ENCODE data around the gene SGF29.

DNA sequence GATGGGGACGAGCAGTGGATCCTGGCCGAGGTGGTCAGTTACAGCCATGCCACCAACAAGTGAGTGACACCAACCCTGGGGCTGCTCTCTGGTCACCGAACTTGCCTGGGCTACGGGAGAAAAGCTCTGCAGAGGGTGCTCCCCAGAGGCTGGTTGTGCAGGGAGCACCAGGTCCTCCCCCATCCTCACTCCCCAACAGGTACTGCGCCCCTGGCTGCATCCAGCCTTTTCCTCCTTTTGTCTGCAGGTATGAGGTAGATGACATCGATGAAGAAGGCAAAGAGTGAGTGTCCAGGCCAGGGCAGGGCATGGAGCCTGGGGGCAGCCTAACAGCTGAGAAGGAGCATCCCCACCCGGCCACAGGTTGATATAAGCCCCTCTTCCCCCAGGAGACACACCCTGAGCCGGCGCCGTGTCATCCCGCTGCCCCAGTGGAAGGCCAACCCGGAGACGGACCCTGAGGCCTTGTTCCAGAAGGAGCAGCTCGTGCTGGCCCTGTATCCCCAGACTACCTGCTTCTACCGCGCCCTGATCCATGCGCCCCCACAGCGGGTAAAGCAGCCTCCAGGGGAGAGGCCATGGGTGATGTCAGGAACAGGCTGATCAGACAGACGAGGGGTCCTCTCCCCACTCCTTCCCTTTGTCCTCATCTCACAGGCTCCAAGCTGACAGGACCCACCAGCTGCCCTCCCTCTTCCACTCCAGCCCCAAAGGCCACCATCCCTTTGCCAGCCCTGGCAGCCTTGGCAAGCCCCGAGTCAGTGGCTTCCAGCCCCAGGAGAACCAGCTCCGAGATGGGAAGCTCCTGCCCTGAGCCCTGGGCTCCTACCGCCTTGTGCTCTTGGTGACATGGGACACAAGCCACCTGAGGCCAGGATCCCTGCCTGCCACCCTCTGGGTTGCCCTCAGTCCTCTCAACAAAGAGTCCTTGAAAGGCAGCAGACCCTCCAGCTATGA lies 36.9 kb downstream of the SGF29 start:
- TF ChIP-seq EP300 (IDR thresholded peaks at IDR 0.05) (no peak), POLR2A (IDR thresholded peaks at IDR 0.05) (no peak)
- TF ChIP-seq, protein P1, sequence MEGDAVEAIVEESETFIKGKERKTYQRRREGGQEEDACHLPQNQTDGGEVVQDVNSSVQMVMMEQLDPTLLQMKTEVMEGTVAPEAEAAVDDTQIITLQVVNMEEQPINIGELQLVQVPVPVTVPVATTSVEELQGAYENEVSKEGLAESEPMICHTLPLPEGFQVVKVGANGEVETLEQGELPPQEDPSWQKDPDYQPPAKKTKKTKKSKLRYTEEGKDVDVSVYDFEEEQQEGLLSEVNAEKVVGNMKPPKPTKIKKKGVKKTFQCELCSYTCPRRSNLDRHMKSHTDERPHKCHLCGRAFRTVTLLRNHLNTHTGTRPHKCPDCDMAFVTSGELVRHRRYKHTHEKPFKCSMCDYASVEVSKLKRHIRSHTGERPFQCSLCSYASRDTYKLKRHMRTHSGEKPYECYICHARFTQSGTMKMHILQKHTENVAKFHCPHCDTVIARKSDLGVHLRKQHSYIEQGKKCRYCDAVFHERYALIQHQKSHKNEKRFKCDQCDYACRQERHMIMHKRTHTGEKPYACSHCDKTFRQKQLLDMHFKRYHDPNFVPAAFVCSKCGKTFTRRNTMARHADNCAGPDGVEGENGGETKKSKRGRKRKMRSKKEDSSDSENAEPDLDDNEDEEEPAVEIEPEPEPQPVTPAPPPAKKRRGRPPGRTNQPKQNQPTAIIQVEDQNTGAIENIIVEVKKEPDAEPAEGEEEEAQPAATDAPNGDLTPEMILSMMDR (IDR thresholded peaks at IDR 0.05) = no peak
